SU-DHL-6 (cell line): ENCODE data around the gene MYO7A.

Experiments used
- CTCF ChIP-seq: fragments of 200-600 bp; sonication (generic); IDR thresholded peaks from one replicate; pipeline ENCODE4 v1.5.1; 2017; ENCODE audit warnings: antibody characterized with exemption, mild to moderate bottlenecking, low read length, moderate library complexity; ENCODE audit not compliant: insufficient read depth, poor library complexity, severe bottlenecking
- EZH2phosphoT487 ChIP-seq: fragments of 200-600 bp; sonication (generic), shearing (Covaris generic); conservative IDR thresholded peaks from 2 replicates; pipeline ENCODE4 v1.6.1; 2018; ENCODE audit warnings: mild to moderate bottlenecking, antibody characterized with exemption, low read length, moderate library complexity, mixed read lengths

DNA sequence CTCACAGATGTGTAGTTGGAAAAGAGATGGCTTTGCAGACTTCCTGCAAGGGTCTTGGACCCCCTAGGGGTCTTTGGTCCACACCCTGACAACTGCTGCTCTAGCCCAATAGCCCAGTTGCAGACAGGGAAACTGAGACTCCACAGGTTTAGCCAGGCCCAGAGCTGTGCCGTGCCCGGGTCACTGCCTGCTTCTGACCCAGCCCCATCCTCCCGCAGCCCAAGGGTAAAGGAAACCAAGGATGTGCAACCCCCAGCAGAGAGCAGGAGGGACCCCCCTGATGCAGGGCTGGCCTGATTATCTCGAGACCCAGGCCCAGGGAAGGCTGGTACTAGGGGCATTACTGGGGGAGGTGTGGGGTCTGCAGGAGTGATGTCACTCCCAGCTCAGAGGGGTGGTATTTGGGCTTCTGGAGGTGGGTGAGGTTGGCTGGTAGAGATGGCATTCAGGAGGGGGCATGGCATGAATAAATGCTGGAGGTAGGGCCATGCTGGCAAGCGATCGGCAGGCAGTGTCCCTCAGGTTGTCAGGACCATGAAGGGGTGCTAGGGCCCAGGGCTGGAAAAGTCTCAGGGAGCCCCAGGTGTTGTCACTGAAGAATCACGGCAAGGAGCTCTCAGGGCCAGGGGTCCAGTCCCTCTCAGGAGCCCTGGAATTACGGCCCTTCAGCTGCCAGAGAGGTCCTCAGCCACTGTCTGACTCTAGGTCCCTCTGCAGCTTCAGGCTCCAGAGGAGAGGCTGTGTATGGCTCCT lies 21.1 kb downstream of the MYO7A start:
- TF ChIP-seq CTCF (no peak), EZH2phosphoT487 (no peak)
